ENCODE results near the gene SERGEF.
A peak's percentile ranks its signal among the peaks of the same experiment; 100 is the strongest.

SERGEF gene

GRCh38 chr11:17828311-17828751, 184.5 kb downstream of the SERGEF start:
- no peak for DNase-seq
- H3K4me3 ChIP-seq (ENCODE audit: low read depth, low read length), result no peak overlapping the region
- no peak overlapping the region for H3K27ac ChIP-seq
- no peaks in the 10 kb centered on the region for H3K9me3 ChIP-seq (ENCODE audit: severe bottlenecking)
- no peaks in the 10 kb centered on the region for H3K27me3 ChIP-seq (ENCODE audit: insufficient read depth, low read depth, severe bottlenecking)
- no peak for TF ChIP-seq CTCF (IDR thresholded peaks at IDR 0.05; ENCODE audit: low read depth, low read length)
- H3K36me3 ChIP-seq, result no peaks in the 10 kb centered on the region

- DNase-seq, result peak; percentile 17
- Histone ChIP-seq H3K36me3 (no peaks in the 10 kb centered on the region), H3K9me3 (ENCODE audit: severe bottlenecking) (no peaks in the 10 kb centered on the region), H3K27me3 (ENCODE audit: insufficient read depth, low read depth, severe bottlenecking) (no peaks in the 10 kb centered on the region), H3K4me3 (ENCODE audit: low read depth, low read length) (no peak overlapping the region), H3K27ac (no peak overlapping the region)
- TF ChIP-seq CTCF (IDR thresholded peaks at IDR 0.05; ENCODE audit: low read depth, low read length), result peak; percentile 46; the same call in 1 of the 2 replicates
Observed at GRCh38 chr11:17827006-17827405, 185.8 kb downstream of the SERGEF start.

GRCh38 chr11:17822401-17822781, 190.5 kb downstream of the SERGEF start:
- no peak for TF ChIP-seq CTCF (IDR thresholded peaks at IDR 0.05; ENCODE audit: low read depth, low read length)
- Histone ChIP-seq H3K9me3 (ENCODE audit: severe bottlenecking) (no peaks in the 10 kb centered on the region), H3K27me3 (ENCODE audit: insufficient read depth, low read depth, severe bottlenecking) (no peaks in the 10 kb centered on the region), H3K36me3 (no peaks in the 10 kb centered on the region), H3K4me3 (ENCODE audit: low read depth, low read length) (no peak overlapping the region), H3K27ac (no peak overlapping the region)
- DNase-seq, result no peak

DNA sequence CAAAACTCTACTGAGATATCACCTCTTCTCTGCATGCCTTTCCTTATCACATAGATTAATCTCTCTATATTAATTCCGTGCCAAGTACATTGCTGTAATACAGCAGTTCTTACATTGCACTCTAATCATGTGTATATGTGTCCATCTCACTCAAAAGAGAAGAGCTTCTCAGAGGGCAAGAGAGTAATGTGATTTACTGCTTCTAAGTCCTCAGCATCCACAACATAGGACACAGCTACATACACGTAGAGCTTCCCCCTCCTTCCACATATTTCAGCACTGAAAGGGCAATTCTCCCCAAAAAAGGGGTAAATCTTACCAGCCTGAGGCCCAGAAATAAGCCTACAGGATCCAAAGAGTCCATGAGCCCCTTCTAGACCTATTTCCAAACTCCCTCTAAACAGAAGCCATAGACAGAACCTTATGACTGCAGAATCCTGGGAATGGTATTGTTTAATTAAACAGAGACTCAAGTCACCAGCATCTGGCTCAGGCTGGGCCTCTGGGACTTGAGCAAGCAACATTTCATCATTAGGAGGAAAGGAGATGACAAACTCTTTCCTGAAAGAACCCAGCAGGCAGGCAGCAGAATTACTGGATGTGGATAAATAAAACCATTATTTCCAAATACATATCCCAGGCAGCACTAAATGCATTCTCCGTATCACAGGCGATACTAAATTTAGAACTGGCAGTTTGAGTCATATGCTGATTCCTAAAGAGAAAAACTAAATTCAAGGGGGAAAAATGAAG, 191.0 kb downstream of the SERGEF start:
- no peak overlapping the region for H3K27ac ChIP-seq
- no peak for TF ChIP-seq CTCF (IDR thresholded peaks at IDR 0.05; ENCODE audit: low read depth, low read length)
- DNase-seq, result no peak
- H3K27me3 ChIP-seq (ENCODE audit: insufficient read depth, low read depth, severe bottlenecking), result no peaks in the 10 kb centered on the region
- no peaks in the 10 kb centered on the region for H3K36me3 ChIP-seq
- no peak overlapping the region for H3K4me3 ChIP-seq (ENCODE audit: low read depth, low read length)
- no peaks in the 10 kb centered on the region for H3K9me3 ChIP-seq (ENCODE audit: severe bottlenecking)

GRCh38 chr11:17816232-17816931, 196.5 kb downstream of the SERGEF start:
- no peak overlapping the region for H3K27ac ChIP-seq
- no peaks in the 10 kb centered on the region for H3K36me3 ChIP-seq
- H3K9me3 ChIP-seq (ENCODE audit: severe bottlenecking), result no peaks in the 10 kb centered on the region
- no peak for TF ChIP-seq CTCF (IDR thresholded peaks at IDR 0.05; ENCODE audit: low read depth, low read length)
- H3K27me3 ChIP-seq (ENCODE audit: insufficient read depth, low read depth, severe bottlenecking), result no peaks in the 10 kb centered on the region
- no peak for DNase-seq
- H3K4me3 ChIP-seq (ENCODE audit: low read depth, low read length), result no peak overlapping the region

Data from WERI-Rb-1 (cell line).